Left lobe of liver (tissue), 2 donors: Measurements from ENCODE around the gene PTPMT1. TPM values are rescaled to one million over a fixed set of nuclear protein-coding genes. Genes with fewer than 3 reads are reported as not detected.
A peak's percentile ranks its signal among the peaks of the same experiment; 100 is the strongest.
"Not testable (repeated sequence)": the region's sequence is repeated elsewhere in the genome, so short reads cannot be mapped to it uniquely, and the experiment has no call there.

ENCODE experiments used
- ATAC-seq: fragments of 200-7000 bp; cut with Tn5 transposase; one replicate; pipeline ENCODE4 v1.9.1; 2020; ENCODE audit warnings: mild to moderate bottlenecking, moderate library complexity
- DNase-seq: peaks from one replicate; pipeline ENCODE4 v3.0.0-alpha.2; 2020; ENCODE audit warnings: low spot score
- total RNA-seq: library from RNA; stranded (reverse); gene quantifications from one replicate; pipeline ENCODE4 v1.2.1, GENCODE V29; 2021
- donor health status: DM: no; HTN: no; CAD: no; lungs with moderate emphysema.
- donor health status: DM: no; HTN: yes; CAD: no.

Gene PTPMT1, protein sequence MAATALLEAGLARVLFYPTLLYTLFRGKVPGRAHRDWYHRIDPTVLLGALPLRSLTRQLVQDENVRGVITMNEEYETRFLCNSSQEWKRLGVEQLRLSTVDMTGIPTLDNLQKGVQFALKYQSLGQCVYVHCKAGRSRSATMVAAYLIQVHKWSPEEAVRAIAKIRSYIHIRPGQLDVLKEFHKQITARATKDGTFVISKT
- 23.8 TPM for total RNA-seq

DNA sequence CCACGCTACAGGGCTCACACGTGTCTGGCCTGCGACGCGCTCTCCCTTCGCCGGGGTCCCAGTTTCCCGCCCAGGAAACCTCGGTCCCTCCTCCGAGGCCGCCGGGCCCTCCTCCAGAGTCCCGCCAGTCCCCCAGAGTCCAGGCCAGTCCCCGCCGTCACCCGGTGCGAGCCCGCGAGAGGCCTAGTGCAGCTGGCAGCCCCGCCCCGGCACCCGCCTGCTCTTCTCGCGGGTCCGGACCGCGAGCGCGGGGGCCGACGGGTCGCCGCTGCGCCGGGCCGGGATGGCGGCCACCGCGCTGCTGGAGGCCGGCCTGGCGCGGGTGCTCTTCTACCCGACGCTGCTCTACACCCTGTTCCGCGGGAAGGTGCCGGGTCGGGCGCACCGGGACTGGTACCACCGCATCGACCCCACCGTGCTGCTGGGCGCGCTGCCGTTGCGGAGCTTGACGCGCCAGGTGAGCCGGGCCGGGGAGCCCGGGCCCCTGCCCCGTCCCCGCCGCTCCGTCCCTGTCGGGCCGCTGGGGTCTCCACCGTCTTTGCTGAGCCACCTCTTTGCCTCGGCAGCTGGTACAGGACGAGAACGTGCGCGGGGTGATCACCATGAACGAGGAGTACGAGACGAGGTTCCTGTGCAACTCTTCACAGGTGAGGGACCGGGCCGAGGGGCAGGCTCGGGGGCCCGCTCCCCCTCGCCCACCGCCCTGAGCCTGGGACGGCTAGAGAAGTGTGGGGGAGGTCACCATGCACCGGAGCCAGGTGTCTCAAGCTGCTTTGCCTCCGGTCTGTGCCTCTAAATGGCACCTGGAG lies at the start of gene PTPMT1:
Gene PTPMT1, plus strand, starts transcription at position 260 of the 809 bp plus-strand sequence. Its CDS starts 24 bp downstream, at position 284.
- ATAC-seq (peak; percentile 93), DNase-seq (peak; percentile 80)

DNA sequence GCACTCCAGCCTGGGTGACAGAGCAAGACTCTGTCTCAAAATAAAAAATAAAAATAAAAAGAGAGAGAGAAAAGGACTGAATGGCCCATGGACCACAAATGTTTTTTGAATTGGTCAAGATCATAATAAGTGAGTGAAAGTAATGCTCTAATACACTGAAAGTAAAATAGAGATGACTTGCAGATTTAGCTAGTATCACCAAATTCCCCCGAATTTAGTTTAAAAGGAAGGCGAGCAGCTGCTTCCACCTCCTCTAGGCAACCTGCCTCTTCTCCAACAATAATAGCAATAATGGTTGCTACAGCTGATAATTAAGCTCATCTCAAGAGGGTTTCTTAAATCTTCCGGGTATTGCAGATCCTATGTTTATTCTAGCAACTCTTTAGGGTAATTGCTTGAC lies 49.2 kb upstream of the PTPMT1 start:
- no peak for DNase-seq

DNA sequence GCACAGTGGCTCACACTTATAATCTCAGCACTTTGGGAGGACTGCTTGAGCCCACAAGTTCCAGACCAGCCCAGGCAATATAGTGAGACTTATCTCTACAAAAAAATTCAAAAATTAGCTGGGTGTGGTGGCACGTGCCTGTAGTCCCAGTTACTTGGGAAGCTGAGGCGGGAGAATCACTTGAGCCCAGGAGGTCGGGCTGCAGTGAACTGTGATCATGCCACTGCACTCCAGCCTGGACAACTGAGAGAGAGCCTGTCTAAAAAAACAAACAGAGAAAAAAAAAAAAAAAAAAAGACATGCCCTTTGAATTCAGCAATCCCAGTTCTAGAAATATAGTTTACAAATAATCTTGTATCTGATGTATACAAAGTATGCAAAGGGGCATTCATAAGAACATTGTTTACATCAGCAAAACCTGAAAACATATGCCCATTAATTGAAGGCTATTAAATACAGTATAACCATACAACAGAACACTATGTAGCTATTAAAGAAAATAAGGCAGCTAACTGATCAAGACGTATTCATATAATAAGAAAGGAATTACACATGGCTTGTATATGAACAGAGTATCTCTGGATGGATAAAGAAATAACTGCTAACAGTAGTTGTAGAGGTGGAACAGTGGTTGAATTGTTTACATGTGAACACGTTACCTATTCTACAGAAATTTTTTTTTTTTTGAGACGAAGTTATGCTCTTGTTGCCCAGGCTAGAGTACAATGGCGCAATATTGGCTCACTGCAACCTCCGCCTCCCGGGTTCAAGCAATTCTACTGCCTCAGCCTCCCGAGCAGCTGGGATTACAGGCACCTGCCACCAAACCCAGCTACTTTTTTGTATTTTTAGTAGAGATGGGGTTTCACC lies 48.2 kb upstream of the PTPMT1 start:
- ATAC-seq (peak; percentile 61), DNase-seq (no peak)

More for the DNA sequence above, 49.2 kb upstream of the PTPMT1 start:
- ATAC-seq = no peak

DNA sequence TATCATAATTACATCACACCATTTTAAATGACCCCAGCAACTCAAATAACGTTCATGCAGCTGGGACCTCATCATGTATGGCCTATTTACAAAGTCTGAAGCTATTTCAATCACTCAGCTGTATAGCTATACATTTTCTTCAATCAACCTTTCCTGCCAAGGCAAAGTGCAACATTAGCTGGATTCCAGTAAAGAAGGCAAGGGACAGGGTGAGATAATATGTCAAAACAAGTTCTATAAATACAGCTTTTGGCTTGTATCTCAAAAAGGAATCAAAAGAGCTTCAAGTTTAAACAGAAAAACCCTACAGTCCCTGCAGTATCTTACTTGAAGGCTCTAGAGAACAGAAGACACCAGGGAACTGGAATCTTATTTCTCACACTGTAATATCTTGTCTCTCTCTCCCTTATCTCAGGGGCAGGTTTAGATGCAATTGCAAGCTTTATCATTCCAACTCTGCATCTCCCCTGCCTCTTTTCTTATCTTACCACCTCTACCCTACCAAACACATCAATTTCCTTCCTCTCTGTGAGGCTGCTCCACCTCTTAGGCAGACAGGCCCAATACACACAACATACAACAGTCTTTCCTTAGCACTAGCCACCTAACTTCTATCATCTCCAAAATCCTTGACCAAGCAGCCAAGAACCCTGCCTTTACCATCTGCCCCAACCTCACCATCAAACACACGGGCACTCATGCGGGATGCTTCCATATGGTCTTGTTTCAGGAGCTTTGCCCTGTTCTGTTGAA lies 47.0 kb upstream of the PTPMT1 start:
- ATAC-seq = no peak
- DNase-seq = no peak

DNA sequence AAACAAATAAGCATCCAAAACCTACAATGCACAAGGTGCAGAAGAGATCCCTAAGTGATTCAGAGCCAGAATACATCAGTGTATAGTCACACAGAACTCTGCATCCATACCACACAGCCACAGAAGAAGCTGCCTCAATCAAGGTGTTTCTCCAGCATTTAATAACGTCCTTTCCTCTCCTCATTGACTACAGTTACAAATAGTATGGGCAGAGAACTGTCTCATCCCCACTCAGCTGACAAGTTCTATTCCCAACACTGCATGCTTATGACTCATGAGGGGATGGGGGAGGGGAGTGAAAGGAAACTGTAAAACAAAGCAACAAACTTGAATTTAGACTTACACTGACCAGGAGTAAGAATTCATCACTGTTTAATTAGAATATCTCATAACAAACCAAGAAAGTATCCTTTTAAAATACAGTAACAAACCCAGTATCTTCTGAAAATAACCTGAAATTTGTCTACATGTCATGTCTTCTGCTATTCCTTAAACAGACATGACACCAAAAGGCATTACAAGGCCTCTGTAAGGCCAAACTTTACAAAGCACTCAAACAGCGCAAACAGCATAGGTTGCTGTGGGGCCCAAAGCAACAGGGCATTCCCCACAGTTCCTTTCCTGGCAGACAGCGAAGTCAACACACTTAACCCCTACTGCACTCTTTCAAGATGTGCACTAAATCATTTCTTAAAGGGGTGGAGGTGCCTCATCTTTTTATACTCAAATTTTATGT lies 41.7 kb upstream of the PTPMT1 start:
- DNase-seq = no peak
- peak; percentile 61 for ATAC-seq

DNA sequence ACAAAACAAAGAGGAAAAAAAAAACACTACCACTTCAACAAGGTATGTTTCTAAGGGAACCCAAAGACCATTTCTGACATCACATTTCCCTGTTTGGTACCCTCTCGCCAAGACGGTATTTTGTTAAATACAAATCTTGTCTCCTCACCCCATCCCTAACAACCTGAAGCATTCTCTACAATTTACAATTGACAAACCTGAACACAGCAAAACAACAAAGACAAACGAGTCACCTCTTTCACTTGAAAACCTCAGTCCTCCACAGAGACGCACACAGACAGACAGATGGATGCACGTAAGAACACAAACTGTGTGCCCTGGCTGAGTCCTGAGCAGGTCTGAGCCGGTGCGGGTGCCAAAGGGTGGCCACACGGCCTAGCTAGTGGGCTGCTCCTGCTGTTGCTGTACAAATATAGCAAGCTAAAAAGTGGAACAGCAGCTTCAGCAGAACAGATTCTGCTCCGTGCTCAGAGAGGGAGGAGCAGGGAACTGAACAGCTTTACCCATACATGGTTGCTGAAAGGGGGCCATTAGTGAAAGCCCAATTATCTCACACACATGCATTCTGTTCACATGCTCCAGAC lies 41.0 kb upstream of the PTPMT1 start:
- peak; percentile 68 for ATAC-seq
- no peak for DNase-seq

DNA sequence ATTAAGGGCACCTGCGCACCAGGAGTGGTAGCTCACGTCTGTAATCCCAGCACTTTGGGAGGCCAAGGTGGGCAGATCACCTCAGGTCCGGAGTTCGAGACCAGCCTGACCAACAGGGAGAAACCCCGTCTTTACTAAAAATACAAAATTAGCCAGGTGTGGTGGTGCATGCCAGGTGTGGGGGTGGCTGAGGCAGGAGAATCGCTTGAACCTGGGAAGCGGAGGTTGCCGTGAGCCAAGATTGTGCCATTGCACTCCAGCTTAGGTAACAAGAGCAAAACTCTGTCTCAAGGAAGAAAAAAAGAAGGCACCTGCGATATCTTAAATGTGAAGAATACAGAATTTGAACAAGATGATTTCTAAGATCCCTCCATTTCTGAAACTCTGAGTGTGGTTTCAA lies 39.4 kb upstream of the PTPMT1 start:
- peak; percentile 9 for ATAC-seq
- DNase-seq = not testable (repeated sequence)

DNA sequence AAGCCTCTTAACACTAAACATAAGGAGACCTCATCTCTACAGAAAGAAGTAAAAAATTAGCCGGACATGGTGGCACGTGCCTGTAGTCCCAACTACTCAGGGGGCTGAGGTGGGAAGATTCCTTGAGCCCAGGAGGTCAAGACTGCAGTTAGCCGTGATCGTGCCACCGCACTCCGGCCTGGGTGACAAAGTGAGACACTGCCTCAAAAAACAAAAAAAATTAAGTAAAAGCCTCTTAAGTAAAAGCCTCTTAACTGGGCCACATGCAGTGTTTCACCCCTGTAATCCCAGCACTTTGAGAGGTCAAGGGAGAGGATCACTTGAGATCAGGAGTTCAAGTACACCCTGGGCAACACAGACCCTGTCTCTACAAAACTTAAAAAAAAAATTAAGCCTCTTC lies 38.2 kb upstream of the PTPMT1 start:
- DNase-seq (no peak), ATAC-seq (no peak)

DNA sequence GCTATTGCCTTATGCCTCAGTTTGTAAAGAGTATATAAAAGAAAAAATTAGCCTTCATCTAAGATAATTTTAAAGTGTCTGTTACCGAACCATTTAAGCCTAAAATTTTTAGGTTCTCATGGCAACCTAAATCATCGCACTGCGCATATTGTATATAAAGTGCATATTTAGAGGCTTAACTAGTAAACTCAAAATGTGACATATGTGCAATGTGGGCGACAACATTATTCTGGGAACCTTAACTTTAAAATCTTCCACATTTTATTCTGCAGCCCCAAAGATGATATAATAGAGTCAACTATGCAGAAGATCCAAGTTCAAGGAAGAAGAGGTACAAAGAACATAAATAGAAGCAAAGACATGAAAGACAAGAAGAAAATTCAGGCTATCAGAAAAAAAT lies 35.4 kb upstream of the PTPMT1 start:
- DNase-seq (no peak), ATAC-seq (no peak)

DNA sequence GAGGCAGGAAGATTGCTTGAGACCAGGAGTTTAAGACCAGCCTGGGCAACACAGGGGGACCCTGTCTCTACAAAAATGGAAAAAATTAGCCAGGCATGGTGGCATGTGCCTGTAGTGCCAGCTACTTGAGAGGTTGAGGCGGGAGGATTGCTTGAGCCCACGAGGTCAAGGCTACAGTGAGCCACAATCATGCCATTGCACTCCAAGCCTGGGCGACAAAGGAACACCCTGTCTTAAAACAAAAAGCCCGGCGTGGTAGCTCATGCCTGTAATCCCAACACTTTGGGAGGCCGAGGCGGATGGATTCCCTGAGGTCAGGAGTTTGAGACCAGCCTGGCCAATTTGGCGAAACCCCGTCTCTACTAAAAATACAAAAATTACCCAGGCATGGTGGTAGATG lies 34.7 kb upstream of the PTPMT1 start:
- not testable (repeated sequence) for DNase-seq, ATAC-seq

DNA sequence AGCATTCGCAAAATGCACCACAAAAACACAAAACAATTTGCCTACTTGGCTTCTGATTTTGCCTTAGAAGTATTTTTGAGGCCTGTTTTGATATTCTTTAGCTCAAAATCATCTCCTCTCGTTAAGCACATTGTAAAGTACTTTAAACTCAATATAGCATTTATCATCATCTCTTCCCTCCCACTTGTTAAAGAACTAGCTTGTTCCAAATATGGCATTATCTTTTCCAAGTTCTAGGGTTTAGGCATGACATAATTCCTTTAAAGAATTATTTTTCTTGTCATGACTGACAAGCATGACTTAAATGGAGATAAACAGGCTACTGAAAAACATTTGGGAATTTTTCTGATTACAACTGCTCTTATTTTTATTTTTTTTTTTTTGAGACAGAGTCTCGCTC lies 33.7 kb upstream of the PTPMT1 start:
- no peak for DNase-seq
- no peak for ATAC-seq

DNA sequence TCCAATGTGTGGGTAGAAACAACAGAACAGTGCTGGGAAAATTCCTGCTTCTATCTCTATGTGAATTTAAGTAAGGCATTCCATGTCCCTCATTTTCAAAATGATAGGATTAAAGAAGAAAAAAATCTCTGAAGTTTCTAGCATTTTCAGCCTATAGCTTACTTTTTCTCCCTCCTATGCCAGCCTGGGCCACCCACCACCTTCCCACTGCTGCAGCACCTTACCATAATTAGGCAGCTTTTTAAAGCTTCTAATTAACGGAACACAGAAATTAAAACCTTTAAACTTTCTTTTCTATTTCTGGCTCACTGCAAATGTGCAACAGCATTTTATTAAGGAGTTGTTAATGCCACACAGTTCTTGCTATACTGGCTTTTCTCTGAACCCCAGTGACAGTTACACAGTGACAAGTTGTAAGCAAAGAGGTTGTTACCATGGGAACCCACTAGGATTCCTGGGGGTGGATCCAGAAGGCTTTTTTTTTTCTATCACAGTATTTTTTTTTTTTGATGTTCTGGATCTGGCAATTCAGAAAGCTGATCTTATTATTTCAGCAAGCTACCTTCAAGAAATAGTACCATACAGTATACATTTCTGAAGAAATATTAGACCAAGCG lies 32.7 kb upstream of the PTPMT1 start:
- ATAC-seq (peak; percentile 61), DNase-seq (no peak)

DNA sequence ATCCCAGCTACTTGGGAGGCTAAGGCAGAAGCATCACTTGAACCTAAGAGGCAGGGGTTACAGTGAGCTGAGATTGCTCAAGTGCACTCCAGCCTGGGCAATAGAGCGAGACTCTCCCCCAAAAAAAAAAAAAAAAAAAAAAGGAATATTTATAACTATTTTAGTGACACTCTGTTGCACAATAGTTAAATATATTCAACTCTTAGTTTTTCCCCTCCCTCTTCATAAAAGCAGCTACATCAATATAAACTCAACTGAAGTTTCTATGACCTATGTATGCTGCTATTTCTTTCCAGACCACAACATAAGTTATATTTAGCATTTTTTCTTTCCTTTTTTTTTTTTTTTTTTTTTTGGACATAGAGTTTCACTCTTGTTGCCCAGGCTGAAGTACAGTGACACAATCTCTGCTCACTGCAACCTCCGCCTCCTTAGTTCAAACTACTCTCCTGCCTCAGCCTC lies 31.7 kb upstream of the PTPMT1 start:
- DNase-seq = no peak

DNA sequence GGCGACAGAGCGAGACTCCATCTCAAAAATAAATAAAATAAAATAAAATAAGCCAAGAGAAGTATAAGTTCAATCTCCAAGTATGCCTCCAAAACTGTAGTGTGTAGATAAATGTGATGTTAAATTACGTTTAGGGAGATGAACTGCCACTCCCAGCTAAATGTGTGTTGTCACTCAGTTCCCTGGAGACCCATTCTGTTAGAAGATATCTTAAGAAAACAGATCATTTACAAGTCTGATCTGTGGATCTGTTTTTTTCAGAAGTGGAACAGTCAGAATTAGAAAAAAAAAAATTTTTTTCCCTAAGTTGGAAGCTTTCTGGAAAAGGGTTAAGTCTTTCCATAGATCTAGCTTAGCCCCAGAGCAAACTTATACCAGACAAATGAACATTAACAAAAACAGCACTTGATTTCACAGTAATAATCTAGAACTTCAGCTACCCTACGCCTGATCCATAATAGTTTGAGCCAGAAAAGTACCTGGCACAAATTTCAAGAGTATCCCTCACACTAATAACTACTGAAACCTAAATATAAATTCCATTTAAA lies 30.6 kb upstream of the PTPMT1 start:
- DNase-seq (no peak), ATAC-seq (no peak)

More for the DNA sequence above, 31.7 kb upstream of the PTPMT1 start:
- ATAC-seq = no peak

DNA sequence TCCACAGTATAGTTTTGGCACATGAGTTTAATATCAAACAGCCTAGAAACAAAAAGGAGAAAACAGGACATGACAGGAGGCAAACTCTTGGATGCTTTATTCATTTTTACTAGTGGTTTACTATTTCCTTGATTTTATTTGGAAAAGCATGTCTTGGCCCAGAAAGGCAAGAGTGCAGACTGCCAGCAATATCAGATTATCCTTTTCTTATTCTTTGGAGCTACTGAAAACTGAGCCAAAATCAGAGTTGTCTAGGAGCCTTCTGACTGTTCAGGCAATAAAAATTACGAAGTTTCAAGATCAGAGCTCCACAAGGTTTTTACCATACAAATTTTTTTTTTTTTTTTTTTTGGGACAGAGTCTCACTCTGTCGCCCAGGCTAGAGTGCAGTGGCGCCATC lies 28.5 kb upstream of the PTPMT1 start:
- no peak for DNase-seq
- no peak for ATAC-seq

DNA sequence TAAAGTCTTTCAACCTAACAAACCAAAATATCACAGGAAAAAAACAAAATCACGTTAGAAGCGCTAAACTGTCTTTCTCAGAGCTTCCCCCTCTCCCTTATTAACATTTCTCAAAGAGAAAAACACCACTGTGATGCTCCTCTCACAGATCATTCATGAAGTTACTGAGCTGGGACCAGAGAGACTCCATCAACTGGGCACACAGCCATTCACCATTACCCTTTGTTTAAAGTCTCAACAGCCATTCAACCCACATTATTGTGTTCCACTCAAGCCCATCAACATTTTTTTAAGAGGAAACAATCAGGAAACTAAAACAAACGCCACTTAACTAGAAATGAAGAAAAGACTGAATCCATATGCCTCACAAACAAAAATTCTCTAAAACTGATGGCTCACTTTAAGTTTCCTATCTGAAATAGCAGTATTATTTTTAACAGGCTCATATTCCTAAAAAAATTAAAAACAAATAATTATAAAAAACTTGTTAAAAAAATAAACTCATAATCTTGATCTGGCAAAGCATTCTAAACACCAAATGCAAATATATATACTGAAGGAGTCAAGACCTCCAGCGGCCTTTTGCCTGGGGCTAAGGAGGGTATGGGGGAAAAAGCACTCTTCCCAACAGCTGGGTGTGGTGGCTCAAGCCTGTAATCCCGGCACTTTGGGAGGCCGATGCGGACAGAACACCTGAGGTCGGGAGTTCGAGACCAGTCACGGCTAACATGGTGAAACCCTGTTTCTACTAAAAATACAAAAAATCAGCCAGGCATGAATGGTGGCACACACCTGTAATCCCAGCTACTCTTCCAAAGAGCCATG lies 26.4 kb upstream of the PTPMT1 start:
- DNase-seq (no peak), ATAC-seq (peak; percentile 20)

DNA sequence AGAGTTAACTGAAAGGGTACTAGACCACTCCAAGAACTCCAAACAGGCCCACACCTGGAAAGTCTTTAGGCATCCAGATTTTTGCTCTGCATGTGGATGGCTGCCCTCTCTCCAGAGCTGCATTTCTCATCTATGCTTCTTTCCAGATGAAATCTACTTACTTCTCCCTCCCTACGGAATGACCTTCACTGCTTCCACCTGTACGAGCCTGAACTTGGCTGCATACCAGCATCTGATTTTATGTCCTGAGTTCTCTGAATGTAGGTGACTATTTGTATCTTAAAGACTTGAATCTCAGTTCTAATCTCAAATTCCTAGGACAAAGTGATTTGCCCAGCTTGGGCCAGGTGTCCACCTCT lies 25.7 kb upstream of the PTPMT1 start:
- no peak for DNase-seq
- ATAC-seq = peak; percentile 60

DNA sequence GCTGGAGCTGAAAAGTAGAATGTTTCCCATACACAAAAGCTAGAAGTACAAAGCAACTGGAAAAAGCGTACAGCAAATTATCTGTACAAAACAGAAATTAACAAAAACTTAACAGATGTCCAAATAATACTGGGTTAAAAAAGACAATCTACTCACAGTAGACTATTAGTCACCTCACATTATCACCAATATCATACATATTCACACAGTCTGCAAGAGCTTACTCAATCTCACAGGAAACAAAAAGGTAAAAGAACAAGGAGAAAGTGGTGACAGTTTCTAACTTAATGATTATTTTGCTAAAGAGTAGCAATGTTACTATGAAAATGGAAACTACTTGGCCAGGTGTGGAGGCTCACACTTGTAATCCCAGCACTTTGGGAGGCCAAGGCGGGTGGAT lies 24.3 kb upstream of the PTPMT1 start:
- DNase-seq (no peak), ATAC-seq (no peak)
